Measurements from ENCODE around the gene GNAS. TPM values are rescaled to one million over a fixed set of nuclear protein-coding genes. Genes with fewer than 3 reads are reported as not detected.

GNAS gene
- total RNA-seq, 1 donor from 2014 or later = 746 TPM

DNA sequence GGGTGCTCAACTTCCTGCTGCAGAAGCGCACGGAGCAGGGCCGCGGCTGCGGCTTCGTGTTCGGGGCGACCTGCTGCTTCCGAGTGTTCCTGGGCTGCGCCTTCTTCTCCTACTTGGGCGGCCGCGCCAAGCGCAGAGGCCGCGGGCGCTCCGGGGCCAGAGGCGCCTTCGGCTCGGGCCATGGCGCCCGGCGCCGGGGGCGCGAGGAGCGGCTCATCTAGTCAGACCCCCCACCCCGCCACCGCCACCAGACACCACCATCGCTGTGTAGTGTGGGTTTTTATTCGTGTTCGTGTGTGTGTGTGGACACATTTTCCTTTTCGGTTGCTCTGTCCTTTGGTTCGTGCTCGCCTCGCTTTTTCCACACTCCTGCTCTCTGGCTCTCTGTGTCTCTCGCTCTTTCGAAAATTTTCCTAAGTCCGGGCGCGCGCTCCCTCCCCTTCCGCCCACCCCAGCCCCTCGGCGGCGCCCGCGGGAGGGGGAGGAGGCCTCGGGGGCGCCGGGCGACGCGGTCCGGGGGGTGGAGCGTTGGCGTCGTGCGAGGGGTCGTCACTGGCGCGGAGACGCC, 38.1 kb downstream of the GNAS start:
- Histone ChIP-seq H3K36me3 (no peaks in the 10 kb centered on the region), H3K9me3 (no peaks in the 10 kb centered on the region), H3K4me1 (peaks cover 28% of the 10 kb centered on the region), H3K4me3 (peak overlapping the region; percentile 56), H3K27me3 (no peaks in the 10 kb centered on the region), H3K27ac (peak overlapping the region; percentile 88)
- DNase-seq = peak; percentile 90
- ATAC-seq = peak; percentile 73
- intact Hi-C loops (cut with DNase I) = no loop called here
- TF ChIP-seq, protein P1, sequence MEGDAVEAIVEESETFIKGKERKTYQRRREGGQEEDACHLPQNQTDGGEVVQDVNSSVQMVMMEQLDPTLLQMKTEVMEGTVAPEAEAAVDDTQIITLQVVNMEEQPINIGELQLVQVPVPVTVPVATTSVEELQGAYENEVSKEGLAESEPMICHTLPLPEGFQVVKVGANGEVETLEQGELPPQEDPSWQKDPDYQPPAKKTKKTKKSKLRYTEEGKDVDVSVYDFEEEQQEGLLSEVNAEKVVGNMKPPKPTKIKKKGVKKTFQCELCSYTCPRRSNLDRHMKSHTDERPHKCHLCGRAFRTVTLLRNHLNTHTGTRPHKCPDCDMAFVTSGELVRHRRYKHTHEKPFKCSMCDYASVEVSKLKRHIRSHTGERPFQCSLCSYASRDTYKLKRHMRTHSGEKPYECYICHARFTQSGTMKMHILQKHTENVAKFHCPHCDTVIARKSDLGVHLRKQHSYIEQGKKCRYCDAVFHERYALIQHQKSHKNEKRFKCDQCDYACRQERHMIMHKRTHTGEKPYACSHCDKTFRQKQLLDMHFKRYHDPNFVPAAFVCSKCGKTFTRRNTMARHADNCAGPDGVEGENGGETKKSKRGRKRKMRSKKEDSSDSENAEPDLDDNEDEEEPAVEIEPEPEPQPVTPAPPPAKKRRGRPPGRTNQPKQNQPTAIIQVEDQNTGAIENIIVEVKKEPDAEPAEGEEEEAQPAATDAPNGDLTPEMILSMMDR (IDR thresholded peaks at IDR 0.05) = no peak

DNA sequence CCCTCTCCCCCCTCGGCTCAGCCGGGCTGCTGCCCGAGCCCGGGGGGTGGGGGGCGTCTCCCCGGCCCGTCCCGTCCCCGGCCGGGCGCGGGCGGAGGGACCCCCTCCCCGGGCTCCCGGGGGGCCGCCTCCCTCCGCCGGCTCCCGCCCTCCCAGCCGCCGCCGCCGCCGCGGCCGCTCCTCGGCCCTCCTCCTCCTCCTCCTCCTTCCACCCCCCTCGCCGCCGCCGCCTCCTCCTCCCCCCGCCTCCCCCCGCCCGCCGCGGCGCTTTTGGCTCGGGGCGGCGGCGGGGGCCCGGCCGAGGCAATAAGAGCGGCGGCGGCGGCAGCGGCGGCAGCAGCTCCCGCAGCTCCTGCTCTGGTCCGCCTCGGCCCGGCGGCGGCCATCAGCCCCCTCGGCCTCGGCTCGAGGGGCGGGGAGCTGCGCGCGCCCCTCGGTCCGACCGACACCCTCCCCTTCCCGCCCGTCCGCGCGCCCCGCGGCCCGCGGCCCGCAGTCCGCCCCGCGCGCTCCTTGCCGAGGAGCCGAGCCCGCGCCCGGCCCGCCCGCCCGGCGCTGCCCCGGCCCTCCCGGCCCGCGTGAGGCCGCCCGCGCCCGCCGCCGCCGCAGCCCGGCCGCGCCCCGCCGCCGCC, 38.7 kb downstream of the GNAS start:
- DNase-seq = peak; percentile 93

DNA sequence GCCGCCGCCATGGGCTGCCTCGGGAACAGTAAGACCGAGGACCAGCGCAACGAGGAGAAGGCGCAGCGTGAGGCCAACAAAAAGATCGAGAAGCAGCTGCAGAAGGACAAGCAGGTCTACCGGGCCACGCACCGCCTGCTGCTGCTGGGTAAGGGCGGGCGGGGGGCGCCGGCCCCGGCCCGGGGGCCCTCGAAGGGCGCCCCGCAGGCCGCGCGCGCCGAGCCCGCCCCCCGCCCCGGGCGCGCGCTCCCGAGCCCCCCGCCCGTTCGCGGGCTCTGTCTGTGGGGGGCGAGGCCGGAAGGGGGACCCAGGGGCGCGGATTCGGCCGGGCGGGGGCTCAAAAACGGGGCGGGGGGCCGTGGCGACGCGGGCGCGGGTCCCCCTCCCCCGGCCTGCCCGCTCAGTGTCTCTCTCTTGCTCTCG, 39.2 kb downstream of the GNAS start:
- DNase-seq = no peak
- no peaks in the 10 kb centered on the region for H3K27me3 ChIP-seq
- peak; percentile 0 for ATAC-seq
- TF ChIP-seq, protein P1 (IDR thresholded peaks at IDR 0.05) = no peak
- H3K36me3 ChIP-seq = peaks cover under 1% of the 10 kb centered on the region
- H3K4me3 ChIP-seq = peak overlapping the region; percentile 65
- peak overlapping the region; percentile 94 for H3K27ac ChIP-seq
- no peaks in the 10 kb centered on the region for H3K9me3 ChIP-seq
- H3K4me1 ChIP-seq = peaks cover 39% of the 10 kb centered on the region
- intact Hi-C loops (cut with DNase I) = no loop called here

More for the DNA sequence above, 38.7 kb downstream of the GNAS start:
- H3K4me1 ChIP-seq = peaks cover 34% of the 10 kb centered on the region
- H3K9me3 ChIP-seq = no peaks in the 10 kb centered on the region
- no peaks in the 10 kb centered on the region for H3K27me3 ChIP-seq
- intact Hi-C loops (cut with DNase I) = no loop called here
- H3K27ac ChIP-seq = peak overlapping the region; percentile 94
- peak; percentile 75 for ATAC-seq
- no peaks in the 10 kb centered on the region for H3K36me3 ChIP-seq
- peak overlapping the region; percentile 65 for H3K4me3 ChIP-seq
- TF ChIP-seq, protein P1 (IDR thresholded peaks at IDR 0.05) = no peak

DNA sequence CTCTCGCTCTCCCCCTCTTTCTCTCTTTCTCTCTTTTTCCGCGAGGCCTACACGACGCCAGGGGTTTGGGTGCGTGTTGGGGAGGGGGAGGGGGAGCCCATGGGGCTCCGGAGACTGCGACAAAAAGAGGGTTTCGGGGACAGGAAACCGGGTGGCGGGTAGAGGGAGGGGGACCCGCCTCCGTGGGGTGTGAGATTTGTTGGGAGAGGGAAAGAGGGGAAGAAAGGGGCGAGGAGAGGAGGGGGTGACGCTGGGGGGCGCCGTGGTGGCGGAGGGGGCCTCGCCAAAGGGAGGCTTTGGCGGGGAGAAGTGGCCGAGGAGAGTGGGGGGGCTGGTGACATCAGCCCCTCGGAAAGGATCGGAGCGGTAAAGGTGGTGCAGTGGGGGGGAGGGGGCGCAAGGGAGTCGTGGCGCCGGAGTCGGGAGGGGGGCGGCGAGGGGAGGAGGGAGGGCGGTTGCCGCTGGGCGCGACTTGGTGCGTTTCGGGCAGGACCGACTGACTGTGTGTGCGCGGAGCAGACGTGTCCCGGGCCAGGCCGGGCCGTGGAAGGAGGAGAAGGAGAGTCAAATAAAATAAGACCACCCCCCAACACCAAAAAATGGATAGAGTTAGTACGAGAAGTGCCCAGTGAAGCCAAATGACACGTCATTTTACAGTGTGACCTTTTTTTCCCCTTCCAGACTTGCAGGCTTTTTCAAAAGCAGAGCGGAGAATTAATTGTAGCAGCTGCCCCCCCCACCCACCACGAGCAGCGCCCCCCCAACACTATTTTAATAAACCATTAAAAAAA, 39.8 kb downstream of the GNAS start:
- no peaks in the 10 kb centered on the region for H3K27me3 ChIP-seq
- peaks cover 6% of the 10 kb centered on the region for H3K36me3 ChIP-seq
- no peaks in the 10 kb centered on the region for H3K9me3 ChIP-seq
- ATAC-seq (peak; percentile 37), DNase-seq (peak; percentile 89)
- H3K4me1 ChIP-seq = peaks cover 45% of the 10 kb centered on the region
- intact Hi-C loops (cut with DNase I) = no loop called here
- peak overlapping the region; percentile 65 for H3K4me3 ChIP-seq
- TF ChIP-seq, protein P1 (IDR thresholded peaks at IDR 0.05) = peak; percentile 8
- peak overlapping the region; percentile 94 for H3K27ac ChIP-seq

DNA sequence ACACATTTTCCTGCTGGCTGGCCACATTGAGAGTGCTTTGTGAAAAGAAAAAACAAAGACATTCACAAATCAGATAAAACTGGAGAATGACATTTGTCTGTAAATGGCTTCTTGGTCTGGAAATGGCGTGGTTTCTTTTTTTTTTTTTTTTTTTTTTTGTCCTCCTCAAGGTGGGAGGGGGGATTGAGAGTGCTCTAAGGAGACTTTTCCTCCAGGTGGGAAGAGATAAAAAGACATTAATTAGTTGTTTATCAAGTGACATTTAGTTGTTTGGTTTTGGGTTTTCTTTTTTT, 40.4 kb downstream of the GNAS start:
- DNase-seq = no peak
- intact Hi-C loops (cut with DNase I) = no loop called here
- no peaks in the 10 kb centered on the region for H3K27me3 ChIP-seq
- H3K4me1 ChIP-seq = peaks cover 51% of the 10 kb centered on the region
- H3K4me3 ChIP-seq = peak overlapping the region; percentile 65
- ATAC-seq = no peak
- TF ChIP-seq, protein P1 (IDR thresholded peaks at IDR 0.05) = no peak
- H3K9me3 ChIP-seq = no peaks in the 10 kb centered on the region
- H3K36me3 ChIP-seq = peaks cover 10% of the 10 kb centered on the region
- peak overlapping the region; percentile 94 for H3K27ac ChIP-seq
